K562 (cell line): ENCODE data around the gene RNPEPL1. TPM values are rescaled to one million over a fixed set of nuclear protein-coding genes. Genes with fewer than 3 reads are reported as not detected.

Source experiments
- CBFA2T2 ChIP-seq: fragments of 450-650 bp; conservative IDR thresholded peaks from 2 replicates; pipeline ENCODE4 v1.6.1; 2017; ENCODE audit warnings: mild to moderate bottlenecking
- GABPA ChIP-seq: fragments of 200-800 bp; sonication (Bioruptor generic); conservative IDR thresholded peaks from 2 replicates; pipeline ENCODE4 v1.6.1; 2016; ENCODE audit warnings: low read depth, missing genetic modification characterization, missing compliant biosample characterization
- MBD2 ChIP-seq: sonication (generic); IDR thresholded peaks from 2 replicates; pipeline ENCODE4 v1.6.1; 2016; ENCODE audit warnings: low read depth, borderline replicate concordance
- MED1 ChIP-seq: sonication (generic); formaldehyde crosslinking; IDR thresholded peaks from 2 replicates; pipeline ENCODE4 v1.8.1; 2023; ENCODE audit warnings: missing genetic modification reagents, borderline replicate concordance
- NRF1 ChIP-seq, 2 experiments: fragments of 450-650 bp; IDR thresholded peaks in 1 of 2; conservative IDR thresholded peaks in 1 of 2; 2 replicates each; pipeline ENCODE4 v1.6.1; 2014; ENCODE audit warnings: mild to moderate bottlenecking in 2 of 2
- POLR2B ChIP-seq: fragments of 450-650 bp; IDR thresholded peaks from 2 replicates; pipeline ENCODE4 v1.6.1; 2018; ENCODE audit warnings: low read depth; ENCODE audit not compliant: partially characterized antibody
- TAL1 ChIP-seq: fragments of 450-650 bp; IDR thresholded peaks from 2 replicates; pipeline ENCODE4 v1.6.1; 2016; ENCODE audit warnings: mild to moderate bottlenecking
- polyA plus RNA-seq, 8 experiments: library from polyadenylated mRNA; depleted of rRNA in 4 of 8; stranded (reverse) in 5 of 8; unstranded in 3 of 8; fragments of >200 nt; fragmentation: Nextera tagmentation in 2 of 8; fragmentation: Illumina TruSeq in 1 of 8; extraction: Ambion mirVana in 2 of 8; extraction: Trizol in 1 of 8; gene quantifications; 2 replicates each; pipeline versions ENCODE4 v1.2.1 to v1.2.3, GENCODE V29; 2011 to 2014; ENCODE audit warnings: inconsistent platforms in 1 of 8, missing spikeins in 1 of 8
- total RNA-seq, 7 experiments: library from RNA; depleted of rRNA in 6 of 7; stranded (reverse); fragments of >200 nt in 6 of 7; fragmentation: Illumina TruSeq in 2 of 7; extraction: Trizol in 2 of 7; gene quantifications; 2 replicates each; pipeline versions ENCODE4 v1.2.1 to v1.2.3, GENCODE V29; 2011 to 2021; ENCODE audit warnings: low replicate concordance in 1 of 7
- TF ChIP-seq, protein P1 (sequence below), 2 experiments: fragments of 450-650 bp; formaldehyde crosslinking in 1 of 2; IDR thresholded peaks; 2 replicates each; pipeline versions ENCODE4 v1.4.0 to v1.6.1; 2014 to 2020; ENCODE audit warnings: mild to moderate bottlenecking in 2 of 2, borderline replicate concordance in 1 of 2, low read depth in 1 of 2
- TF ChIP-seq, protein P2 (sequence below): sonication (generic); formaldehyde crosslinking; IDR thresholded peaks from 2 replicates; pipeline ENCODE4 v1.8.0; 2022; ENCODE audit warnings: mild to moderate bottlenecking, missing genetic modification reagents, borderline replicate concordance
- TF ChIP-seq, protein P3 (sequence below): fragments of 200-800 bp; sonication (Bioruptor generic); IDR thresholded peaks from 2 replicates; pipeline ENCODE4 v1.6.1; 2016; ENCODE audit warnings: missing genetic modification characterization, missing compliant biosample characterization

The RNPEPL1 gene
- total and polyA plus RNA-seq, 9 of the 15 experiments (the other 6 are each of a cell fraction or from before 2014, with no cell fraction given), result 0.07 to 38.7 (median 5.6) TPM

DNA sequence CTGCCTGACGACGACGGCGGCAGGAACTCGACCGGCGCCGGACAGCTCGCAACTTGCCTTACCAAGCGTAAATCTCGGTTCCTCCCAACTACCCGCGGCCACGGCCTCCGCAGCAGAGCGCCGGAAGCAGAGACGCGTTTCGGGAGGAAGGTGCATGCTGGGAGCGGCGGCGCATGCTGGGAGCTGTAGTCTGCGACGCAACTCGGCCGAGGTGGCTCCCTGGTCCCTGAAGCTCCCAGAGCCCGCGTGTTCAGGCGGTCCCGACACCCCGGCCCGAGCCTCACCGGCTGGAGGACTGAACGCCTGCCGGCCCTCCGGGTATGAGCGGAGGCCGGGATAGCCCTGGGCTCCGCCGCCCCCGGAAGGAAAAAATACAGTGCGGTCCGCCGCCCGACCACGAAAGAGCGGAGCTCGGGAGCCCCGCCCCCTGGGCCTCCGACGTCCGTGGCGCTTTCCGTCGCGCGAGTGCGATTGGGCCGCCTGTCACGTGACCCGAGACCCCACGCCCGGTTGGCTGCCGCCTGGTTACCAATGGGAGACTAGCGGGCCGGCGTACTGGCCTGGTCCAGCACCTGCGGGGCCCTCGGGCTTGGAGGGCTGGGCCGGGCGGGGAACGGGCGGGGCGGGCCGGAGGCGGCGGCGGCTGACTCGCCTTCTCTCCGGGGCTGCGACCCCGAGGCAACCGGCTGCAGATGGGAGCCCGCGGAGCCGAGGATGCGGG, 18.1 kb downstream of the RNPEPL1 start, which contains the start of gene CAPN10 (continued):
- peak; percentile 73; the same call in 1 of the 2 replicates for TF ChIP-seq MBD2
- TF ChIP-seq TAL1, result no peak
- TF ChIP-seq, protein P1, sequence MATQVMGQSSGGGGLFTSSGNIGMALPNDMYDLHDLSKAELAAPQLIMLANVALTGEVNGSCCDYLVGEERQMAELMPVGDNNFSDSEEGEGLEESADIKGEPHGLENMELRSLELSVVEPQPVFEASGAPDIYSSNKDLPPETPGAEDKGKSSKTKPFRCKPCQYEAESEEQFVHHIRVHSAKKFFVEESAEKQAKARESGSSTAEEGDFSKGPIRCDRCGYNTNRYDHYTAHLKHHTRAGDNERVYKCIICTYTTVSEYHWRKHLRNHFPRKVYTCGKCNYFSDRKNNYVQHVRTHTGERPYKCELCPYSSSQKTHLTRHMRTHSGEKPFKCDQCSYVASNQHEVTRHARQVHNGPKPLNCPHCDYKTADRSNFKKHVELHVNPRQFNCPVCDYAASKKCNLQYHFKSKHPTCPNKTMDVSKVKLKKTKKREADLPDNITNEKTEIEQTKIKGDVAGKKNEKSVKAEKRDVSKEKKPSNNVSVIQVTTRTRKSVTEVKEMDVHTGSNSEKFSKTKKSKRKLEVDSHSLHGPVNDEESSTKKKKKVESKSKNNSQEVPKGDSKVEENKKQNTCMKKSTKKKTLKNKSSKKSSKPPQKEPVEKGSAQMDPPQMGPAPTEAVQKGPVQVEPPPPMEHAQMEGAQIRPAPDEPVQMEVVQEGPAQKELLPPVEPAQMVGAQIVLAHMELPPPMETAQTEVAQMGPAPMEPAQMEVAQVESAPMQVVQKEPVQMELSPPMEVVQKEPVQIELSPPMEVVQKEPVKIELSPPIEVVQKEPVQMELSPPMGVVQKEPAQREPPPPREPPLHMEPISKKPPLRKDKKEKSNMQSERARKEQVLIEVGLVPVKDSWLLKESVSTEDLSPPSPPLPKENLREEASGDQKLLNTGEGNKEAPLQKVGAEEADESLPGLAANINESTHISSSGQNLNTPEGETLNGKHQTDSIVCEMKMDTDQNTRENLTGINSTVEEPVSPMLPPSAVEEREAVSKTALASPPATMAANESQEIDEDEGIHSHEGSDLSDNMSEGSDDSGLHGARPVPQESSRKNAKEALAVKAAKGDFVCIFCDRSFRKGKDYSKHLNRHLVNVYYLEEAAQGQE (IDR thresholded peaks at IDR 0.05; ENCODE audit: borderline replicate concordance), result peak; percentile 83
- TF ChIP-seq, protein P1 (CRISPR knock-in tag; IDR thresholded peaks at IDR 0.05; ENCODE audit: low read depth), result no peak; the same call in 1 of the 2 replicates
- peak; percentile 49 for TF ChIP-seq POLR2B
- peak; percentile 68 to 74 for TF ChIP-seq NRF1 (conservative IDR thresholded peaks at IDR 0.05 in 1 of 2, IDR thresholded peaks at IDR 0.05 in 1 of 2)
- TF ChIP-seq, protein P2, sequence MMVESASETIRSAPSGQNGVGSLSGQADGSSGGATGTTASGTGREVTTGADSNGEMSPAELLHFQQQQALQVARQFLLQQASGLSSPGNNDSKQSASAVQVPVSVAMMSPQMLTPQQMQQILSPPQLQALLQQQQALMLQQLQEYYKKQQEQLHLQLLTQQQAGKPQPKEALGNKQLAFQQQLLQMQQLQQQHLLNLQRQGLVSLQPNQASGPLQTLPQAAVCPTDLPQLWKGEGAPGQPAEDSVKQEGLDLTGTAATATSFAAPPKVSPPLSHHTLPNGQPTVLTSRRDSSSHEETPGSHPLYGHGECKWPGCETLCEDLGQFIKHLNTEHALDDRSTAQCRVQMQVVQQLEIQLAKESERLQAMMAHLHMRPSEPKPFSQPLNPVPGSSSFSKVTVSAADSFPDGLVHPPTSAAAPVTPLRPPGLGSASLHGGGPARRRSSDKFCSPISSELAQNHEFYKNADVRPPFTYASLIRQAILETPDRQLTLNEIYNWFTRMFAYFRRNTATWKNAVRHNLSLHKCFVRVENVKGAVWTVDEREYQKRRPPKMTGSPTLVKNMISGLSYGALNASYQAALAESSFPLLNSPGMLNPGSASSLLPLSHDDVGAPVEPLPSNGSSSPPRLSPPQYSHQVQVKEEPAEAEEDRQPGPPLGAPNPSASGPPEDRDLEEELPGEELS (CRISPR knock-in tag), result no peak
- TF ChIP-seq GABPA (tag), result peak; percentile 94
- TF ChIP-seq, protein P3, sequence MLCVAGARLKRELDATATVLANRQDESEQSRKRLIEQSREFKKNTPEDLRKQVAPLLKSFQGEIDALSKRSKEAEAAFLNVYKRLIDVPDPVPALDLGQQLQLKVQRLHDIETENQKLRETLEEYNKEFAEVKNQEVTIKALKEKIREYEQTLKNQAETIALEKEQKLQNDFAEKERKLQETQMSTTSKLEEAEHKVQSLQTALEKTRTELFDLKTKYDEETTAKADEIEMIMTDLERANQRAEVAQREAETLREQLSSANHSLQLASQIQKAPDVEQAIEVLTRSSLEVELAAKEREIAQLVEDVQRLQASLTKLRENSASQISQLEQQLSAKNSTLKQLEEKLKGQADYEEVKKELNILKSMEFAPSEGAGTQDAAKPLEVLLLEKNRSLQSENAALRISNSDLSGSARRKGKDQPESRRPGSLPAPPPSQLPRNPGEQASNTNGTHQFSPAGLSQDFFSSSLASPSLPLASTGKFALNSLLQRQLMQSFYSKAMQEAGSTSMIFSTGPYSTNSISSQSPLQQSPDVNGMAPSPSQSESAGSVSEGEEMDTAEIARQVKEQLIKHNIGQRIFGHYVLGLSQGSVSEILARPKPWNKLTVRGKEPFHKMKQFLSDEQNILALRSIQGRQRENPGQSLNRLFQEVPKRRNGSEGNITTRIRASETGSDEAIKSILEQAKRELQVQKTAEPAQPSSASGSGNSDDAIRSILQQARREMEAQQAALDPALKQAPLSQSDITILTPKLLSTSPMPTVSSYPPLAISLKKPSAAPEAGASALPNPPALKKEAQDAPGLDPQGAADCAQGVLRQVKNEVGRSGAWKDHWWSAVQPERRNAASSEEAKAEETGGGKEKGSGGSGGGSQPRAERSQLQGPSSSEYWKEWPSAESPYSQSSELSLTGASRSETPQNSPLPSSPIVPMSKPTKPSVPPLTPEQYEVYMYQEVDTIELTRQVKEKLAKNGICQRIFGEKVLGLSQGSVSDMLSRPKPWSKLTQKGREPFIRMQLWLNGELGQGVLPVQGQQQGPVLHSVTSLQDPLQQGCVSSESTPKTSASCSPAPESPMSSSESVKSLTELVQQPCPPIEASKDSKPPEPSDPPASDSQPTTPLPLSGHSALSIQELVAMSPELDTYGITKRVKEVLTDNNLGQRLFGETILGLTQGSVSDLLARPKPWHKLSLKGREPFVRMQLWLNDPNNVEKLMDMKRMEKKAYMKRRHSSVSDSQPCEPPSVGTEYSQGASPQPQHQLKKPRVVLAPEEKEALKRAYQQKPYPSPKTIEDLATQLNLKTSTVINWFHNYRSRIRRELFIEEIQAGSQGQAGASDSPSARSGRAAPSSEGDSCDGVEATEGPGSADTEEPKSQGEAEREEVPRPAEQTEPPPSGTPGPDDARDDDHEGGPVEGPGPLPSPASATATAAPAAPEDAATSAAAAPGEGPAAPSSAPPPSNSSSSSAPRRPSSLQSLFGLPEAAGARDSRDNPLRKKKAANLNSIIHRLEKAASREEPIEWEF (CRISPR knock-in tag), result no peak
- TF ChIP-seq CBFA2T2, result peak; percentile 92
- TF ChIP-seq MED1 (CRISPR knock-in tag), result no peak
